Hepatocyte (in vitro differentiated cells): ENCODE results near the gene CAPN12.

Experiments used
- EZH2 ChIP-seq: fragments of 200-600 bp; sonication (generic); IDR thresholded peaks from 2 replicates; pipeline ENCODE4 v1.6.1; 2016; ENCODE audit warnings: antibody characterized with exemption, mild to moderate bottlenecking, borderline replicate concordance
- EZH2phosphoT487 ChIP-seq: fragments of 200-600 bp; sonication (generic); IDR thresholded peaks from one replicate; pipeline ENCODE4 v1.6.1; 2018; ENCODE audit warnings: antibody characterized with exemption, mild to moderate bottlenecking, low read depth, moderate library complexity; ENCODE audit not compliant: unreplicated experiment, severe bottlenecking
- TF ChIP-seq, protein P1 (sequence below): fragments of 200-600 bp; sonication (generic); IDR thresholded peaks from 2 replicates; pipeline ENCODE4 v1.5.1; 2016; ENCODE audit warnings: antibody characterized with exemption, mild to moderate bottlenecking; ENCODE audit not compliant: poor library complexity

DNA sequence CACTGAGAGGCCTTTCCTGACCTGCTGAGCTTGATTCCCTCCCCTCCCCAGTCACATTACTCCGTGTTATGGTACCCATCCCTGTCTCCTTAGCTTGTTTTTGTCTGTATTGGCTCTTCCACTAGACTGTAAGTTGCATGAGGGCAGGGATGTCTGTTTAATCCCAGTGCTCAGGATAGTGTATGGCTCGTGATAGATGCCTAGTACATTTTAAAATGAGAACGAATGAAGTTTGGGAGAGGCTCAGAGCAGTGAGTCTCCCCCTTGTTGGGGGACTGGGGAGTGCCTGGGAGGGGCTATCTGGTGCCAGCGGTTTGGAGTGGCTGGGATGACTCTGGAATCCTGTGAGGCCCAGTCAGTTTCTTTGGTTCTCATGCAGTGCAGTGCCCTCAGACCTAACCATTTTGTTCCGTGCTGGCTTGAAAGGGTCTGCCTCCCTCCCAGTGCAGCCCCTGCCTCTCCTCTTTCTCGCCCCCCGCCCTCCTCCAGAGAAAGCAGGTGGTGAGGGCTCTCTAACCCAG is 61.3 kb downstream of the CAPN12 start:
- TF ChIP-seq, protein P1, sequence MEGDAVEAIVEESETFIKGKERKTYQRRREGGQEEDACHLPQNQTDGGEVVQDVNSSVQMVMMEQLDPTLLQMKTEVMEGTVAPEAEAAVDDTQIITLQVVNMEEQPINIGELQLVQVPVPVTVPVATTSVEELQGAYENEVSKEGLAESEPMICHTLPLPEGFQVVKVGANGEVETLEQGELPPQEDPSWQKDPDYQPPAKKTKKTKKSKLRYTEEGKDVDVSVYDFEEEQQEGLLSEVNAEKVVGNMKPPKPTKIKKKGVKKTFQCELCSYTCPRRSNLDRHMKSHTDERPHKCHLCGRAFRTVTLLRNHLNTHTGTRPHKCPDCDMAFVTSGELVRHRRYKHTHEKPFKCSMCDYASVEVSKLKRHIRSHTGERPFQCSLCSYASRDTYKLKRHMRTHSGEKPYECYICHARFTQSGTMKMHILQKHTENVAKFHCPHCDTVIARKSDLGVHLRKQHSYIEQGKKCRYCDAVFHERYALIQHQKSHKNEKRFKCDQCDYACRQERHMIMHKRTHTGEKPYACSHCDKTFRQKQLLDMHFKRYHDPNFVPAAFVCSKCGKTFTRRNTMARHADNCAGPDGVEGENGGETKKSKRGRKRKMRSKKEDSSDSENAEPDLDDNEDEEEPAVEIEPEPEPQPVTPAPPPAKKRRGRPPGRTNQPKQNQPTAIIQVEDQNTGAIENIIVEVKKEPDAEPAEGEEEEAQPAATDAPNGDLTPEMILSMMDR = no peak
- TF ChIP-seq EZH2phosphoT487 = no peak
- no peak for TF ChIP-seq EZH2
